ENCODE measurements around the gene GALNT13.

The GALNT13 gene

GRCh38 chr2:153967248-153967973 is 95.7 kb downstream of the GALNT13 start:
- TF ChIP-seq, protein P1, sequence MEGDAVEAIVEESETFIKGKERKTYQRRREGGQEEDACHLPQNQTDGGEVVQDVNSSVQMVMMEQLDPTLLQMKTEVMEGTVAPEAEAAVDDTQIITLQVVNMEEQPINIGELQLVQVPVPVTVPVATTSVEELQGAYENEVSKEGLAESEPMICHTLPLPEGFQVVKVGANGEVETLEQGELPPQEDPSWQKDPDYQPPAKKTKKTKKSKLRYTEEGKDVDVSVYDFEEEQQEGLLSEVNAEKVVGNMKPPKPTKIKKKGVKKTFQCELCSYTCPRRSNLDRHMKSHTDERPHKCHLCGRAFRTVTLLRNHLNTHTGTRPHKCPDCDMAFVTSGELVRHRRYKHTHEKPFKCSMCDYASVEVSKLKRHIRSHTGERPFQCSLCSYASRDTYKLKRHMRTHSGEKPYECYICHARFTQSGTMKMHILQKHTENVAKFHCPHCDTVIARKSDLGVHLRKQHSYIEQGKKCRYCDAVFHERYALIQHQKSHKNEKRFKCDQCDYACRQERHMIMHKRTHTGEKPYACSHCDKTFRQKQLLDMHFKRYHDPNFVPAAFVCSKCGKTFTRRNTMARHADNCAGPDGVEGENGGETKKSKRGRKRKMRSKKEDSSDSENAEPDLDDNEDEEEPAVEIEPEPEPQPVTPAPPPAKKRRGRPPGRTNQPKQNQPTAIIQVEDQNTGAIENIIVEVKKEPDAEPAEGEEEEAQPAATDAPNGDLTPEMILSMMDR (IDR thresholded peaks at IDR 0.05; ENCODE audit: control insufficient read depth, insufficient read depth, low read depth, low read length, missing control alignments): no peak
- no peak for DNase-seq (ENCODE audit: low read depth)
- H3K4me3 ChIP-seq (ENCODE audit: control insufficient read depth, low read depth, low read length): no peak overlapping the region

- H3K4me3 ChIP-seq (ENCODE audit: control insufficient read depth, low read depth, low read length): no peak overlapping the region
- DNase-seq (ENCODE audit: low read depth): no peak
- TF ChIP-seq, protein P1 (IDR thresholded peaks at IDR 0.05; ENCODE audit: control insufficient read depth, insufficient read depth, low read depth, low read length, missing control alignments): no peak
These were observed 99.5 kb downstream of the GALNT13 start for GRCh38 chr2:153971250-153971649.

- DNase-seq (ENCODE audit: low read depth): no peak
- H3K4me3 ChIP-seq (ENCODE audit: control insufficient read depth, low read depth, low read length): no peak overlapping the region
- TF ChIP-seq, protein P1 (IDR thresholded peaks at IDR 0.05; ENCODE audit: control insufficient read depth, insufficient read depth, low read depth, low read length, missing control alignments): no peak
These were observed 100.1 kb downstream of the GALNT13 start for GRCh38 chr2:153971855-153972254.

DNA sequence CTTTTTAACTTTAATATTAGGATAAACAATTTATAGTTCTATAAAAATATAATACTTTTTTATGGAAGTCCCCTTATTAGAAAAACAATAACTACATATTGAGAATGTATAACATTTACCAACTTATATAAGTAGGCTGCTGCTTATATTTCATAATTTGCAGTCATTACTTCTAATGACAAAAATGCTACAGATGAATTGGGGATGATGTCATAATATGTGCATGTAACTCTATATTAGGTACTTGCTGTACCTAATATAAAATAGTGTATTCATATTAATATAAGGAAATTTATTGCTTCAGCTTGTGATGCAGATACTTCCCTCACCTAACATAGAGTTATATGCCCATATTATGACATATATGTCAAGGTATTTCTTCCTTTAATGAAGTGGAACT is 100.7 kb downstream of the GALNT13 start:
- no peak overlapping the region for H3K4me3 ChIP-seq (ENCODE audit: control insufficient read depth, low read depth, low read length)
- TF ChIP-seq, protein P1 (IDR thresholded peaks at IDR 0.05; ENCODE audit: control insufficient read depth, insufficient read depth, low read depth, low read length, missing control alignments): no peak
- no peak for DNase-seq (ENCODE audit: low read depth)

- no peak for DNase-seq (ENCODE audit: low read depth)
- no peak overlapping the region for H3K4me3 ChIP-seq (ENCODE audit: control insufficient read depth, low read depth, low read length)
- TF ChIP-seq, protein P1 (IDR thresholded peaks at IDR 0.05; ENCODE audit: control insufficient read depth, insufficient read depth, low read depth, low read length, missing control alignments): no peak
These were observed 114.9 kb downstream of the GALNT13 start for GRCh38 chr2:153986488-153987229.

GRCh38 chr2:153990771-153991170 is 119.0 kb downstream of the GALNT13 start:
- no peak for DNase-seq (ENCODE audit: low read depth)
- TF ChIP-seq, protein P1 (IDR thresholded peaks at IDR 0.05; ENCODE audit: control insufficient read depth, insufficient read depth, low read depth, low read length, missing control alignments): no peak
- no peak overlapping the region for H3K4me3 ChIP-seq (ENCODE audit: control insufficient read depth, low read depth, low read length)
